ENCODE results near the gene KRT79. TPM values are rescaled to one million over a fixed set of nuclear protein-coding genes. Genes with fewer than 3 reads are reported as not detected.

KRT79 gene
- polyA plus RNA-seq, 6 donors from 2014 or later = not detected

- Mint-ChIP-seq H3K9me3 (no peaks in the 10 kb centered on the region), H3K27ac (no peak overlapping the region), H3K4me1 (no peaks in the 10 kb centered on the region), H3K27me3 (peaks cover 13 to 45% (median 16%) of the 10 kb centered on the region in 3 donors), H3K36me3 (no peaks in the 10 kb centered on the region), H3K4me3 (no peak overlapping the region)
- ATAC-seq (ENCODE audit: low read depth in 2 of 2) (no peak), DNase-seq (no peak)
These were observed 7.3 kb downstream of the KRT79 start for GRCh38 chr12:52826611-52827498.

DNA sequence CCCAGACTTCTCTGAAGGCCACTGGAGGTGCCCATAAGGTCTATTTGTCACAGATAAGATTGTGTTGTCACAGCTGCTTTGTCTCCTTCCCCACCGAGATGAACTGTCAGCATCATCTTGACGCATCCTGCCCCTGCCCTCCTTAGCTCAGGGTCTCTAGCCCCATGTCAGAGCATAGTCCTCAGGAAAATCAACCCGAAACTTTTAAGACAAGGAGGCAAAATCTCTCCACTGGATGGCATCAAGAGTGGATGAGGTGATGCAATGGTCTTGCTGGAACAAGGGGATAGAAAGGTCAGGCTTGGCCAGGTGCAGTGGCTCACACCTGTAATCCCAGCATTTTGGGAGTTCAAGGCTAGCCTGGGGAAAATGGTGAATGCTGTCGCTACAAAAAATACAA, 8.2 kb downstream of the KRT79 start:
- Mint-ChIP-seq H3K36me3 (no peaks in the 10 kb centered on the region), H3K4me1 (no peaks in the 10 kb centered on the region), H3K27me3 (peaks cover 13 to 52% (median 16%) of the 10 kb centered on the region in 3 donors), H3K9me3 (no peaks in the 10 kb centered on the region), H3K4me3 (peak overlapping the region in 1 of 8 donors; percentile 42), H3K27ac (no peak overlapping the region)
- ATAC-seq (ENCODE audit: low read depth in 2 of 2) (no peak), DNase-seq (no peak)

- no peak overlapping the region for H3K4me3 Mint-ChIP-seq
- no peak for ATAC-seq (ENCODE audit: low read depth in 2 of 2)
- H3K36me3 Mint-ChIP-seq = no peaks in the 10 kb centered on the region
- no peaks in the 10 kb centered on the region for H3K9me3 Mint-ChIP-seq
- peaks cover 11 to 56% (median 13%) of the 10 kb centered on the region in 3 donors for H3K27me3 Mint-ChIP-seq
- no peaks in the 10 kb centered on the region for H3K4me1 Mint-ChIP-seq
- no peak overlapping the region for H3K27ac Mint-ChIP-seq
- DNase-seq = no peak
These were observed 9.2 kb downstream of the KRT79 start for GRCh38 chr12:52824741-52825410.

DNA sequence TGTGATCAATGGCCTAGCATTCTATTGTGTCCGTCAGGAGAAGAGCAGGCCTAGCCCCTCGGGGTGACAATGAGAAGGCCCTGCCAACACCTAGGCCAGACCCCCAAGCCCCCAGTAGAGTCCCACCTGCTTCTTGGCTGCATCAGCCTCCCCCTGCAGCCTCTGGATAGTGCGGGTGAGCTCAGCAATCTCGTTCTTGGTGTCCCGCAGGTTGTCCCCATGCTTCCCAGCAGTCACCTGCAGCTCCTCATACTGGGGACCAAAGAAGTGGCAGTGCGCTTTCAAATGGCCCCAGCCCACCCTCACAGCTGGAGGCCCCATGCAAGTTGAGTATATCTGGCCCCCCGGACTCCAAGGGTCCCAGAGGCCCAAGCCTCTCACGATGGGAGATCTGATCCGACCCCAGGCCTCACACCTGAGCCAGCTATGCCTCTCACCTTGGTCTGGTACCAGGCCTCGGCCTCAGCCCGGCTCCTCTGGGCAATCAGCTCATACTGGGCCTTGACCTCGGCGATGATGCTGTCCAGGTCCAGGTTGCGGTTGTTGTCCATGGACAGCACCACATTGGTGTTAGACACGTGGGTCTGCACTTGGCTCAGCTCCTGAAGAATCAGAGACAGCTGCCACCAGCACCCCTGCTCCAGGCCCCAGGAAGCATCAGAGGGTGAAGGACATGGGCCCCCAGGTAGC, 10.2 kb downstream of the KRT79 start:
- Mint-ChIP-seq H3K27ac (no peak overlapping the region), H3K4me1 (no peaks in the 10 kb centered on the region), H3K4me3 (no peak overlapping the region), H3K36me3 (no peaks in the 10 kb centered on the region), H3K9me3 (no peaks in the 10 kb centered on the region), H3K27me3 (peaks cover 13 to 64% (median 19%) of the 10 kb centered on the region in 3 donors)
- no peak for ATAC-seq (ENCODE audit: low read depth in 2 of 2)
- DNase-seq = no peak

GRCh38 chr12:52822771-52823510, 11.2 kb downstream of the KRT79 start:
- ATAC-seq (ENCODE audit: low read depth in 2 of 2) (no peak), DNase-seq (no peak)
- no peaks in the 10 kb centered on the region for H3K4me1 Mint-ChIP-seq
- H3K4me3 Mint-ChIP-seq = no peak overlapping the region
- no peaks in the 10 kb centered on the region for H3K9me3 Mint-ChIP-seq
- no peaks in the 10 kb centered on the region for H3K36me3 Mint-ChIP-seq
- peaks cover 17 to 74% (median 29%) of the 10 kb centered on the region in 3 donors for H3K27me3 Mint-ChIP-seq
- H3K27ac Mint-ChIP-seq = no peak overlapping the region

- ATAC-seq (ENCODE audit: low read depth in 2 of 2) = no peak
- Mint-ChIP-seq H3K36me3 (no peaks in the 10 kb centered on the region), H3K4me3 (no peak overlapping the region), H3K4me1 (no peaks in the 10 kb centered on the region), H3K27ac (no peak overlapping the region), H3K27me3 (peaks cover 16 to 77% (median 31%) of the 10 kb centered on the region in 3 donors), H3K9me3 (no peaks in the 10 kb centered on the region)
- DNase-seq = no peak
These were observed 12.1 kb downstream of the KRT79 start for GRCh38 chr12:52821826-52822660.

- H3K4me3 Mint-ChIP-seq = no peak overlapping the region
- H3K27me3 Mint-ChIP-seq = peaks cover 12 to 70% (median 28%) of the 10 kb centered on the region in 3 donors
- no peak for ATAC-seq (ENCODE audit: low read depth in 2 of 2)
- DNase-seq = no peak
- H3K9me3 Mint-ChIP-seq = no peaks in the 10 kb centered on the region
- no peaks in the 10 kb centered on the region for H3K4me1 Mint-ChIP-seq
- no peaks in the 10 kb centered on the region for H3K36me3 Mint-ChIP-seq
- H3K27ac Mint-ChIP-seq = no peak overlapping the region
These were observed 12.9 kb downstream of the KRT79 start for GRCh38 chr12:52821071-52821730.

- ATAC-seq (ENCODE audit: low read depth in 2 of 2) (no peak), DNase-seq (no peak)
- Mint-ChIP-seq H3K27me3 (peaks cover 12 to 63% (median 28%) of the 10 kb centered on the region in 3 donors), H3K4me3 (no peak overlapping the region), H3K9me3 (no peaks in the 10 kb centered on the region), H3K36me3 (no peaks in the 10 kb centered on the region), H3K27ac (peak overlapping the region in 1 of 6 donors; percentile 54), H3K4me1 (no peaks in the 10 kb centered on the region)
These were observed 13.6 kb downstream of the KRT79 start for GRCh38 chr12:52820521-52820920.

DNA sequence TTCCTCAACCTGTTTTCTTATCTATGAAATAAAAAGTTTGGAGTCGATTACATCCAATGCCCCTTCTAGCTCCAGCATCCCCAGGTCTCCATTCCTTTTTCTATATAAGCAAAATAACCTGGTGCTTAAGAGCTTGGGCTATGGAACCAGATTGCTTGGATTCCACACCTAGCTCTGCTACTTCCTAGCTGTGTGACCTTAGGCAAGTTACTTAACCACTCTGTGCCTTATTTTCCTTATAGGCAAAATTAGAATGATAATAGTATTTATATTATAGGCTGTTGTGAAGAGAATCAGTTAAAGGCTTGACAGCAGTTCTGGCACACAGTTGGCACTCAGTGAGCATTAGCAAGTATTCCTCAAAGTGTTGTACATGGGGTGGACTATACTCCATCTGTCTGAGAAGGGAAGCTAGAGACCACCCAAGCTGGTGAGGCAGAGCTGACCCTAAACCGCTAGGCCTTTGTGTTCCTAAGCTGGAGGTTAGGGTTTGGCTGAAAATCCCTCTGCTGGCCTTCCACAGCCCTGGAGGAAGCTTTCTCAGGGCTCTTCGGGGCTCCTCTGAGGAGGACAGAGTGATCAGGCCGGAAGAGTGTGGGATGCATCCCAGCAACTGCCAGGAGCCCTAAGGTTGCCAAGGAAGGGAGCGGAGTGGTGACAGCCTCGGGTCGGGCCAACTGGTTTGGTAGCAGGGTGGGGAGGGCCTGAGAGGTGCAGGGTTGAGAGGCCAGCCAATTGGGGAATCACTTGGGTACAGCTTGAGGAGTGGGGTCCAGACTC, 14.2 kb downstream of the KRT79 start:
- peaks cover 12 to 57% (median 28%) of the 10 kb centered on the region in 3 donors for H3K27me3 Mint-ChIP-seq

DNA sequence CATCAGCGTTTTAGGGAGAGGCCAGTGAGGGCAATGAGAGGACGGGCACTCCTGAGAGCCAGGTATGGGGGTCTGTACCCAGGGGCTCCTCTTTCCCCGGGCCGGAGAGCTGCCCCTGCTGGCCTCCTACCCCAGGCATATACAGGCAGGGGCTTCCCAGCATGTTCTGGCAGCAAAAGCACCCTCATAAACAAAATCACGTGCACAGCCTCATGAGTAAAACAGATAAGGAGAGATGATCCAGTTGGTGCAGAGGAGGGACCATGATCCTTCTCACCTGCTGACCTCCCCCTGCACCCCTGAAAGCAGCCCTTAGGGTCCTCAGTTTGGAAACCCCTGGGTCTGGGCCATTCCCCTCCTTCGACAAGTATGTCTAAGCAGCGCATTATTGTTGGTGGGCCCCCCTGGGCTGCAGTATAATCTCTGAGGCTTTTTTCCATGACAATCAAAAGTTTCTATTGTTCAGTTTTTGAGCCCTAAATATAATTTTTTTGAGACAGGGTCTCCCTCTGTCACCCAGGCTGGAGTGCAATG, 15.2 kb downstream of the KRT79 start:
- no peaks in the 10 kb centered on the region for H3K36me3 Mint-ChIP-seq
- ATAC-seq (ENCODE audit: low read depth in 2 of 2) (no peak), DNase-seq (no peak)
- no peaks in the 10 kb centered on the region for H3K4me1 Mint-ChIP-seq
- no peak overlapping the region for H3K27ac Mint-ChIP-seq
- H3K4me3 Mint-ChIP-seq = no peak overlapping the region
- peaks cover 12 to 62% (median 28%) of the 10 kb centered on the region in 3 donors for H3K27me3 Mint-ChIP-seq
- H3K9me3 Mint-ChIP-seq = no peaks in the 10 kb centered on the region

More for the DNA sequence above, 14.2 kb downstream of the KRT79 start:
- H3K36me3 Mint-ChIP-seq = no peaks in the 10 kb centered on the region
- no peak overlapping the region for H3K4me3 Mint-ChIP-seq
- DNase-seq = no peak
- no peaks in the 10 kb centered on the region for H3K4me1 Mint-ChIP-seq
- no peak for ATAC-seq (ENCODE audit: low read depth in 2 of 2)
- no peak overlapping the region for H3K27ac Mint-ChIP-seq
- H3K9me3 Mint-ChIP-seq = no peaks in the 10 kb centered on the region

DNA sequence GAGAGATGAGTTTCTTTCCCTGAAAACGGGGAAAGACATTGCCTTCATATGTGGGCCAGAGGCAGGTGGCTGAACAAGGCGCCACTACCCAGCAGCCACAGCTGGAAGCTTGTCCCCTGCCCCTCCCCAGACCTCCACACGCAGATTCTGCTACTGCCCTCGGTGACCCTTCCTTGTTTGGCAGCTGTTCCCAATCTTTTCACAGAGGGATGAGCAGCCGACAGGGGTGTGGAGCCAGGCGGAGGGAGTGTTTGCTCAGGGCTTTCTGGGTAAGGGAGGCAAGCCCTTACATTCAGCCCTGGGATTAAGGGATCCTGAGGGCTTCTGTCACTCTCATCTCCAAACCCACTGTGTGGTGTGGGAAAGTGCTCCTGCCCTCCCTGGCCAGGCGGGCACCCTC, 15.7 kb downstream of the KRT79 start:
- H3K9me3 Mint-ChIP-seq = no peaks in the 10 kb centered on the region
- no peak overlapping the region for H3K4me3 Mint-ChIP-seq
- H3K4me1 Mint-ChIP-seq = no peaks in the 10 kb centered on the region
- ATAC-seq (ENCODE audit: low read depth in 2 of 2) (no peak), DNase-seq (no peak)
- H3K27ac Mint-ChIP-seq = no peak overlapping the region
- peaks cover 12 to 61% (median 28%) of the 10 kb centered on the region in 3 donors for H3K27me3 Mint-ChIP-seq
- no peaks in the 10 kb centered on the region for H3K36me3 Mint-ChIP-seq
